ENCODE measurements around the gene MS4A1. TPM values are rescaled to one million over a fixed set of nuclear protein-coding genes. Genes with fewer than 3 reads are reported as not detected.
"Not testable (repeated sequence)": the region's sequence is repeated elsewhere in the genome, so short reads cannot be mapped to it uniquely, and the experiment has no call there.

MS4A1 gene
- total RNA-seq, 1 donor from 2014 or later, result not detected

GRCh38 chr11:60500276-60500910 is 44.7 kb downstream of the MS4A1 start:
- no peak overlapping the region for H3K27ac Mint-ChIP-seq (ENCODE audit: unreplicated experiment)

GRCh38 chr11:60502221-60502775 is 46.7 kb downstream of the MS4A1 start:
- Mint-ChIP-seq H3K27ac (ENCODE audit: unreplicated experiment) (no peak overlapping the region), H3K27me3 (ENCODE audit: low read depth) (no peaks in the 10 kb centered on the region), H3K4me3 (no peak overlapping the region), H3K9me3 (peaks cover 2% of the 10 kb centered on the region), H3K36me3 (ENCODE audit: low read depth) (no peaks in the 10 kb centered on the region), H3K4me1 (peaks cover 3% of the 10 kb centered on the region)
- DNase-seq (ENCODE audit: low read depth, low spot score), result no peak
- no peak for TF ChIP-seq CTCF (conservative IDR thresholded peaks at IDR 0.05)

More at GRCh38 chr11:60500276-60500910, 44.7 kb downstream of the MS4A1 start:
- no peak for DNase-seq (ENCODE audit: low read depth, low spot score)
- Mint-ChIP-seq H3K4me3 (no peak overlapping the region), H3K4me1 (peaks cover 3% of the 10 kb centered on the region), H3K27me3 (ENCODE audit: low read depth) (no peaks in the 10 kb centered on the region), H3K36me3 (ENCODE audit: low read depth) (no peaks in the 10 kb centered on the region), H3K9me3 (peaks cover 2% of the 10 kb centered on the region)
- no peak for TF ChIP-seq CTCF (conservative IDR thresholded peaks at IDR 0.05)

- TF ChIP-seq CTCF (conservative IDR thresholded peaks at IDR 0.05), result no peak
- no peak overlapping the region for H3K4me3 Mint-ChIP-seq
- no peak for DNase-seq (ENCODE audit: low read depth, low spot score)
Observed at GRCh38 chr11:60504219-60504905, 48.7 kb downstream of the MS4A1 start.

GRCh38 chr11:60509609-60510008 is 54.0 kb downstream of the MS4A1 start:
- not testable (repeated sequence) for H3K27me3 Mint-ChIP-seq (ENCODE audit: low read depth); H3K9me3 Mint-ChIP-seq; H3K36me3 Mint-ChIP-seq (ENCODE audit: low read depth); H3K4me1 Mint-ChIP-seq; H3K4me3 Mint-ChIP-seq; H3K27ac Mint-ChIP-seq (ENCODE audit: unreplicated experiment); DNase-seq (ENCODE audit: low read depth, low spot score)

More at GRCh38 chr11:60504219-60504905, 48.7 kb downstream of the MS4A1 start:
- H3K27me3 Mint-ChIP-seq (ENCODE audit: low read depth), result no peaks in the 10 kb centered on the region
- H3K36me3 Mint-ChIP-seq (ENCODE audit: low read depth), result no peaks in the 10 kb centered on the region
- H3K27ac Mint-ChIP-seq (ENCODE audit: unreplicated experiment), result no peak overlapping the region
- H3K9me3 Mint-ChIP-seq, result peaks cover 6% of the 10 kb centered on the region
- peaks cover 3% of the 10 kb centered on the region for H3K4me1 Mint-ChIP-seq

- H3K4me3 Mint-ChIP-seq; H3K36me3 Mint-ChIP-seq (ENCODE audit: low read depth); H3K27ac Mint-ChIP-seq (ENCODE audit: unreplicated experiment); H3K9me3 Mint-ChIP-seq; H3K27me3 Mint-ChIP-seq (ENCODE audit: low read depth); DNase-seq (ENCODE audit: low read depth, low spot score); H3K4me1 Mint-ChIP-seq: not testable (repeated sequence)
Observed at GRCh38 chr11:60510209-60510608, 54.6 kb downstream of the MS4A1 start.

GRCh38 chr11:60511393-60511792 is 55.7 kb downstream of the MS4A1 start:
- Mint-ChIP-seq H3K9me3 (peaks cover 4% of the 10 kb centered on the region), H3K4me3 (no peak overlapping the region), H3K36me3 (ENCODE audit: low read depth) (no peaks in the 10 kb centered on the region), H3K27me3 (ENCODE audit: low read depth) (no peaks in the 10 kb centered on the region), H3K27ac (ENCODE audit: unreplicated experiment) (no peak overlapping the region), H3K4me1 (no peaks in the 10 kb centered on the region)
- no peak for TF ChIP-seq CTCF (conservative IDR thresholded peaks at IDR 0.05)
- DNase-seq (ENCODE audit: low read depth, low spot score), result no peak

Measured in neural crest cell (in vitro differentiated cells).